HG03097 (cell line): ENCODE measurements around the gene EMID1.
"Not testable (repeated sequence)": the region's sequence is repeated elsewhere in the genome, so short reads cannot be mapped to it uniquely, and the experiment has no call there.

Experiments used
- ATAC-seq: cut with Tn5 transposase; IDR thresholded peaks from one replicate; pipeline ENCODE4 v1.9.1; 2021; ENCODE audit not compliant: unreplicated experiment, low FRiP score

The EMID1 gene

GRCh38 chr22:29208879-29209623, 3.4 kb downstream of the EMID1 start:
- ATAC-seq, result no peak

- no peak for ATAC-seq
Measured at GRCh38 chr22:29209624-29209929, 3.9 kb downstream of the EMID1 start.

- ATAC-seq, result no peak
Measured at GRCh38 chr22:29211066-29211465, 5.4 kb downstream of the EMID1 start.

- no peak for ATAC-seq
Measured at GRCh38 chr22:29211466-29211865, 5.8 kb downstream of the EMID1 start.

- ATAC-seq, result no peak
Measured at GRCh38 chr22:29212743-29213142, 7.0 kb downstream of the EMID1 start.

GRCh38 chr22:29213493-29213892, 7.8 kb downstream of the EMID1 start:
- no peak for ATAC-seq

GRCh38 chr22:29214232-29214631, 8.5 kb downstream of the EMID1 start:
- no peak for ATAC-seq

GRCh38 chr22:29215012-29215860, 9.5 kb downstream of the EMID1 start:
- ATAC-seq, result no peak

GRCh38 chr22:29216011-29216872, 10.5 kb downstream of the EMID1 start:
- no peak for ATAC-seq

GRCh38 chr22:29216873-29217666, 11.4 kb downstream of the EMID1 start:
- ATAC-seq, result no peak

- no peak for ATAC-seq
Measured at GRCh38 chr22:29217827-29218757, 12.4 kb downstream of the EMID1 start.

GRCh38 chr22:29218758-29219408, 13.2 kb downstream of the EMID1 start:
- ATAC-seq, result no peak

GRCh38 chr22:29219409-29219782, 13.7 kb downstream of the EMID1 start:
- not testable (repeated sequence) for ATAC-seq

- no peak for ATAC-seq
Measured at GRCh38 chr22:29219881-29220670, 14.4 kb downstream of the EMID1 start.

GRCh38 chr22:29224121-29224858, 18.6 kb downstream of the EMID1 start:
- no peak for ATAC-seq

- no peak for ATAC-seq
Measured at GRCh38 chr22:29224859-29225410, 19.2 kb downstream of the EMID1 start.
